Lower leg skin (tissue), 3 donors: Measurements from ENCODE around the gene RGSL1.

Source experiments
- CTCF ChIP-seq, 3 donors: fragments of 450-650 bp; IDR thresholded peaks; one replicate each; pipeline ENCODE4 v1.5.1; 2016; ENCODE audit warnings: antibody characterized with exemption in 3 of 3, mild to moderate bottlenecking in 3 of 3, moderate library complexity in 2 of 3
- POLR2A ChIP-seq, 2 donors: fragments of 450-650 bp; IDR thresholded peaks; one replicate each; pipeline ENCODE4 v1.6.1; 2016 to 2017; ENCODE audit warnings: antibody characterized with exemption in 2 of 2, mild to moderate bottlenecking in 1 of 2, moderate library complexity in 1 of 2

- TF ChIP-seq CTCF (IDR thresholded peaks at IDR 0.05) (no peak), POLR2A (IDR thresholded peaks at IDR 0.05) (no peak)
Observed at GRCh38 chr1:182587093-182587492, 137.1 kb downstream of the RGSL1 start.
